G401.6 (cell line): ENCODE results near the gene PCBP3.
"Not testable (repeated sequence)": the region's sequence is repeated elsewhere in the genome, so short reads cannot be mapped to it uniquely, and the experiment has no call there.

Experiments used
- FAIRE-seq: peaks from 2 replicates; lab custom pipeline; 2012; peaks lifted over from hg19 to GRCh38; lab: Jason Lieb, UNC

The PCBP3 gene

GRCh38 chr21:45876381-45877170 is 233.1 kb downstream of the PCBP3 start:
- FAIRE-seq: no peak

- FAIRE-seq: no peak
Observed at GRCh38 chr21:45877171-45877438, 233.6 kb downstream of the PCBP3 start.

GRCh38 chr21:45877821-45878469 is 234.4 kb downstream of the PCBP3 start:
- FAIRE-seq: no peak

- no peak for FAIRE-seq
Observed at GRCh38 chr21:45880097-45881068, 236.9 kb downstream of the PCBP3 start.

DNA sequence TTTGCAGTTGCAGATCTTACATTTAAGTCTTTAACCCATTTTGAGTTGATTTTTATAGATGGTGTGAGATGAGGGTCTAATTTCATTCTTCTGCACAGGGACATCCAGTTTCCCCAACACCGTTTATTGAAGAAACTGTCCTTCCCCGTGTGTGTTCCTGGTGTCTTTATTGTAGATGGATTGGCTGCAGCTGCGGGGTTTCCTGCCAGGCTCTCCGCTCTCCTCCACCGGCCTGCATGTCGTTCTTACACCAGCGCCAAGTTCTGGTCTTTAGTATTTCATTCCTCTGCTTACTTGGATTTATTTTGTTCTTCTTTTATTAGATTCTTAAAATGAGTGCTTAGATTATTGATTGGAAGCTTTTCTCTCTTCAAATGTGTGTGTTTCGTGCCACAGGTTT is 239.1 kb downstream of the PCBP3 start:
- FAIRE-seq: no peak

GRCh38 chr21:45883090-45883489 is 239.6 kb downstream of the PCBP3 start:
- FAIRE-seq: no peak

GRCh38 chr21:45885597-45885929 is 242.0 kb downstream of the PCBP3 start:
- FAIRE-seq: no peak

DNA sequence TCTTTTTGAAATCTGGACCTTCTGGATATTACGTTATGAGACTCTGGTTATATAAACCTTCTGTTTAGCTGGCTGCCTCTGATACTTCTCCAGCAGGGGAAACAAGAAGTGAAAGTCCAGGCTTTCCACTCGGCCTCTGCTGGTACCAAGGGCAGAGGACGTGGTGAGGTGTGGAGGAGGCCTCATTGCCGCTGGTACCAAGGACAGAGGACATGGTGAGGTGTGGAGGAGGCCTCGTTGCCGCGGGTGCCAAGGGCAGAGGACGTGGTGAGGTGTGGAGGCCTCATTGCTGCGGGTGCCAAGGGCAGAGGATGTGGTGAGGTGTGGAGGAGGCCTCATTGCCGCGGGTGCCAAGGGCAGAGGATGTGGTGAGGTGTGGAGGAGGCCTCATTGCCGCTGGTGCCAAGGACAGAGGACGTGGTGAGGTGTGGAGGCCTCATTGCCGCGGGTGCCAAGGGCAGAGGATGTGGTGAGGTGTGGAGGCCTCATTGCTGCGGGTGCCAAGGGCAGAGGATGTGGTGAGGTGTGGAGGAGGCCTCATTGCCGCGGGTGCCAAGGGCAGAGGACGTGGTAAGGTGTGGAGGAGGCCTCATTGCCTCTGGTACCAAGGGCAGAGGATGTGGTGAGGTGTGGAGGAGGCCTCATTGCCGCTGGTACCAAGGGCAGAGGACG is 242.5 kb downstream of the PCBP3 start:
- FAIRE-seq: not testable (repeated sequence)

- no peak for FAIRE-seq
Observed at GRCh38 chr21:45886610-45887026, 243.1 kb downstream of the PCBP3 start.

- FAIRE-seq: no peak
Observed at GRCh38 chr21:45887120-45887611, 243.6 kb downstream of the PCBP3 start.

GRCh38 chr21:45887788-45888187 is 244.3 kb downstream of the PCBP3 start:
- no peak for FAIRE-seq

DNA sequence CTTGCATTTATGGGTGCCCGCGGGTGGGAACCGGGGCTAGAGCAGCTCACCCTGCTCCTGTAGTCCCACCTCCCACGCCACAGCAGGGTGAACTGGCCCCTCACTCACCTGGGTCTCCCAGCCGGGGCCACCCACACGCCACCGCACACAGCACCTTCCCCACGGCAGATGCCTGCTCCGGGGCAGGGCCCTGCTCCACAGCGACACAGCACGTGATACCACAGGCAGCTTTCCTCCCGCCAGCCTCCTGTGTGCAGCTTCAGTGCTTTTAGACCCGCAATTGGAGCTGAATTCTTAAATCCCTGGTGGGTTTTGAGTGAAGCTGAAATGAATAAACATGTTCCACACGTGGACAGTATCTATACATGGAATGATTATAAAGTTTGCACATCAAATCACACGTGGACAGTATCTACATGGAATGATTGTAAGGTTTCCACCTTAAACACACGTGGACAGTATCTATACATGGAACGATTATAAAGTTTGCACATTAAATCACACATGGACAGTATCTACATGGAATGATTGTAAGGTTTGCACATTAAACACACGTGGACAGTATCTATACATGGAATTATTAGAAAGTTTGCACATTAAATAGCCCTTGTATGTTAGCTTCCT is 245.0 kb downstream of the PCBP3 start:
- FAIRE-seq: no peak

GRCh38 chr21:45889256-45889655 is 245.7 kb downstream of the PCBP3 start:
- no peak for FAIRE-seq

- no peak for FAIRE-seq
Observed at GRCh38 chr21:45889961-45890360, 246.4 kb downstream of the PCBP3 start.

DNA sequence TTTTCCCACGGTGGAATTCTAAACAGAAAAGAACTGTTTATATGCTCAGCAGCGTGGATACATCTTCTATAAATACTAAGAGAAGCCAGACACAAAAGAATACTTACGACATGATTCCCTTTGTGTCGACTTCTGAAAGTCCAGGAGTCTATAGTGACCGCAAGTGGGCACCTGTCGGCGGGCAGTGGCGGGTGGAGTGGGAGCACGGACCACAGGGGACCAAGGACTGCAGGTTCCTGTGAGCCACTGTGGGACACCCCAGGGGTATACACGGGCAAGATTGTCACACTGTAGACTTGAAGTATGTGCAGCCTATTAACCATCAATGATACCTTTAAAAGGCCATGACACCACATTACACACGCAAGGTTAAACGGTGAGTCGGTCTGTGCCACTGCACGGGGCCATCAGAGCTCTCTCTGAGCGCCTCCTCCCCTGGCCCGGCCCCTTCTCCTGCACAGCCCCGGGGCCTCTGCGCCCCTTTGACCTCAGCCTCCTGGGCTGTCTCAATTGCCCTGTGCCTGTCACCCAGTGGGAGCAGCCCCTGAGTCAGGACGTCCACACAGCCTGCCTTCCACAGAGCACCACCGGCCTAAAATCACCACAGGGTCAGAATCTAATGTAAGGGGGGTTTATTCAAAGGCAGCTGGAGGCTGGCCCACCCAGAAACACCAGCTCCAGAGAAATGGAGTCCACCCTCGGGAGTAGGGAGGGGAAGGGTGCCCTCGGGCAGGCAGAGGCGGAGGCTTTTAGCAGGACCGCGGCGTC is 248.0 kb downstream of the PCBP3 start:
- FAIRE-seq: no peak

DNA sequence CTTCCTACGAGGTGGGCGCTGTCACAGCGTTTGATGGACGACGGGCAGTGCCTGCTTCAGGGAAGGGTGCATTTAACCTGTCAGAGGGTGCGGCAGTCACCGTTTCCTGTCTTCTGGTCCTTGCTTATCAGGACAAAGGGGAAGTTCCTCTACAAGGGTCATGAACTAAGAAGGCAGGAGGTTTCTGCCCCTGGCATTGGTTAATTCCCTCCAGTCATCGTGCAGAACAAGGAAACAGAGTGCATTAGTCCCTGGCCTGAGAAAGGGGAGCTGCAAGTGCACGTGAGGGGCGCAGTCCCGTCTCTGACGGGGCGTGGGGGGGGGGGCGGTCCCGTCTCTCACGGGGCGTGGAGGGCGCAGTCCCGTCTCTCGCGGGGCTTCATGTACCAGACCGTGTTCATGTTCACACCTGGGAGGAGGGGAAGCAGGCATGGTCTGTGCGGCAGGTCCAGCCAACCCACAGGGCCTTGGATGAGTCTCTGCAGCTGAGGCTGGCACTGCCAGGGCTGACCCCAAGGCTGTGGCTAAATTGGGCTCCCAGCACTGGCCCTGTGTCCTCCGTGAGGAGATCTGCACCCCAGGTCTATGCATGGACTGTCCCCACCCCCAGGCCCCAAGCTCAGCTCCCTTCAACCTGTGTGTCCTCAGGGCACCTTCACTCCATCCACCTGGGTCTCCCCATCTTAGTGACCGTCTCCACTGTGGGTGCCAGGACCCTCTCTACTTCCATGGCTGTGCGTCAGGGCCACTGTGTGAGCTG is 248.8 kb downstream of the PCBP3 start:
- no peak for FAIRE-seq

DNA sequence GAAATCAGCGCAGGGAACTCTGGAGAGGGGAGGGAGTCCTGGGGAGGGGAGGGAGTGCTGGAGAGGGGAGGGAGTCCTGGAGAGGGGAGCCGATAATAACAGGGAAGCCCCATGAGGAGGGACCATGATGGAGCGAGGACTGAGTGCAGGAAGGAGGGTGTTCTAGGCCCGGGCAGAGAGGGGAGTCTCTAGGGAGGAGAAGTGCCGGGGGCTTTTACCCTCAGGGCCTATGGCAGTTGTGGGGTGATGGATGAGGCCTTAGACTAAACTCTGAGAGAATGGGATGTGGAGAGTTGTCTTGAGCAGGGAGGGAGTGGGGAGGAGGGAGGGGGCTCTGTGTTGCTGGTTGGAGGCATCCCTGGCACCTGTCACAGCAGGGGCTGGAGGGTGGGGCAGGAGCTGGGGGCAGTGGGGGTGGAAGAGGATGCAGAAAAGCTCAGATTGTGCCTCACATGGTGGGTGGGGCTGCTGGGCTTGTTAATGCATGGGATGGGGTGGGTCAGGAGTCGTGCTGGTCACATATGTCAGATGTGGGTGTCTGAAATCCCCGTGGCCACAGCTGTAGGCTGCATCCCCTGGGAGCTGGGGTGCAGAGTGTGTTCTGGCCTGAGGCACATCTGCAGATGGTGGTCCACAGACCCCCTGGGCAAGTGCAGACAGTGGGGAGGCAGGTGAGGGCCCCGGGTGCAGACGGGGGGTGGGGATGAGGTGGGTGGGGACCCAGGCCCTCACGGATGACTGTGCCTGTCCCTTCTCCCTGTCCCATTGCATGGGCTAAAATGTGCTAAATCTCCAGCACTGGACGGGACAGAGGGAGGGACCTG is 249.6 kb downstream of the PCBP3 start:
- no peak for FAIRE-seq

DNA sequence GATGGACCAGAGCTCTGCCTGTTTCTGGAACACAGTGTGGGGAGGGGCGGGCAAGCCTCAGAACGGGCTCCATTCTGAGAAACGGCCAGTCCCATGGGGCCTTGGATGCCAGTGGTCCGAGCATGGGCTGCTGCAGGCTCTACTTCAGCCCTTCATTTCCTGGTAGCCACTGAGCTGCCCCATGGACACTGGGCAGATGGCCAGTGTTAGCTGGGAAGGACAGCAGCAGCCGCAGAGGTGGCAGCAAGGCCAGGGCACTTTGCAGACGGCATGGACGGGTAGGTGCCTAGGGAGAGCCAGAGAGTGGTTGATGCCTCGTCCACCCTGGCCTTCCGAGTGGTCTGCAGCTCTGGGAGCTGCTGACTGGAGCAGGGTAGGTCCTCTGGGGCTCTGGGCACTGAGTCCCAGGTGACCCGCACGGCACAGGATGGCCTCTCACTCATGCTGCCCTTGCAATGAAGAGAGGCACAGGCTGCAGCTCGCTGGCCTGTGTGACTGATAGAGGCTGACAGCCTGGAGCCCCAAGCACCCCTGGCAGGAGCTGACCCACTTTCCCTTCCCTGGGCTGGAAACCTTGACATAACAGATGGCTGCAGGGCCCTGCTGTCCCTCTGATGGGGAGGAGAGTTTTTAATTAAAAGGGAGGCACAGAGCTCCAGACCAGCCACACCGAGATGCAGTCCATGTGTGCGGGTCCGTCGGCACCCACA is 250.4 kb downstream of the PCBP3 start:
- FAIRE-seq: no peak

DNA sequence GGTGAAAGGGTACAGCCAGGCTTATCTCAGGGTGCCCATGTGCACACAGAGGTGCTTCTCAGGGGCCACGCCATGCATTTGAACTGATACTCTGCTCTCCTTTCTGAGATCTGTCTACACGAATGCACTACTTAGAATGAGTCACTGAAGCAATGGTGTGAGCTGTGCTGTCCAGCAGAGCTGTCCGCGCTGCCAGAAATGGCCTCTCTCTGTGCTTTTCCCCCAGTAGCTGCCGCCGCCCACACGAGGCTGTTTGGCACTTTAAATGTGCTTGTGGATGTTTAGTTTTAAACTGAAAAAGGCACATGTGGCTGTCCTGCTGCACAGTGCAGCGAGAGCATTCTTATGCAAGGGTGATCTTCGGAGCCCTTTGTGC is 250.9 kb downstream of the PCBP3 start:
- FAIRE-seq: no peak
